Stimulated activated CD4-positive, alpha-beta T cell treated with anti-CD3 and anti-CD28 coated beads, Interleukin-12 subunit alpha, Interleukin-12 subunit beta, amount 100 ng/mL, for 4 hours (primary cell): Measurements from ENCODE around the gene SLC25A33.
"Not testable (repeated sequence)": the region's sequence is repeated elsewhere in the genome, so short reads cannot be mapped to it uniquely, and the experiment has no call there.

Experiments
- DNase-seq: peaks from one replicate; pipeline ENCODE4 v3.0.0-alpha.2; 2020

SLC25A33 gene

GRCh38 chr1:9602794-9603167, 63.5 kb downstream of the SLC25A33 start:
- no peak for DNase-seq

- DNase-seq: no peak
These were observed 64.0 kb downstream of the SLC25A33 start for GRCh38 chr1:9603307-9603706.

- DNase-seq: no peak
These were observed 64.8 kb downstream of the SLC25A33 start for GRCh38 chr1:9603766-9604753.

DNA sequence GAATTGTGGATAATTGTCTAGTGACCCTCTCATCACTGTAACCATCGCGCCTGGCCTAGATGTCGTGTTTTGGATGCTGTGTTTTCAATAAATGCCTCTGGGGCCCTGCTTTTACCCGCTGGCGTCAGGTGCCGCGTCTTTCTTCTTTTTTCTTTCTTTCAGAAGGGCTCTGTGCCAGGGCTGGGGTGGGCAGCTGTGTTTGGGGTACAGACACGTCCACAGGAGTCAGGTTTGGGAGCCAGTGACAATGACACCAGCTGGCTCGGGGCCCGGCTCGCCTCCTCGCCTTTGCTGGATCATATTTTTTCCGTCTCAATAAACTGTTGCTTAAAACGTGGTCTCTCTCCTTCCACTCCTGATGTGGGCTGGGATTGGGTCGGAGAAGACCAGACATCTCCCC, 65.6 kb downstream of the SLC25A33 start:
- DNase-seq: no peak

DNA sequence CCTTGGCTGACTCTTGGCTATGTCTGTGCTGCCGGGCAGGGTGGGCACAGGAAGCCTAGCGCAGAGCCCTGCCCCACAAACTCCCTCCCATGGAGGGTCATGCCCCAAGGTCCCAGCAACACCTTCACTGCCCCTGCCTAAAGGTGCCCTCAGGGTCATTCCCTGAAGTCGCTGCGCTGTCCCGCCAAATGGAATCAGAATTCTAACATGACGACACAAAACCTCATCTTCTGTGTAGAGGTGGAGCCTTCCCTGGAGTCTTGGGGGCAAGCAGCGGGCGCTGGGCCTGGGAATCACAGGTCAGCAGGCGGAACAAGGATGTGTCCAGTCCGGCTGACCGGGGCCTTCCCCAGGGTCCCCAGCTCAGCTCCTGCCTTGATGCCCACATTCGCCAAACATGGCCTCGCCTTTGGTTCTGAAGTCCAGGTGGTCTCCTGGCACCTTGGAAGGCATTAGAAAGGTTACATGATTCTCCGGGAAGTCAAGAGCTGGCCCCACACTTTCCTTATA, 66.7 kb downstream of the SLC25A33 start:
- DNase-seq: no peak

- no peak for DNase-seq
These were observed 67.2 kb downstream of the SLC25A33 start for GRCh38 chr1:9606458-9606857.

DNA sequence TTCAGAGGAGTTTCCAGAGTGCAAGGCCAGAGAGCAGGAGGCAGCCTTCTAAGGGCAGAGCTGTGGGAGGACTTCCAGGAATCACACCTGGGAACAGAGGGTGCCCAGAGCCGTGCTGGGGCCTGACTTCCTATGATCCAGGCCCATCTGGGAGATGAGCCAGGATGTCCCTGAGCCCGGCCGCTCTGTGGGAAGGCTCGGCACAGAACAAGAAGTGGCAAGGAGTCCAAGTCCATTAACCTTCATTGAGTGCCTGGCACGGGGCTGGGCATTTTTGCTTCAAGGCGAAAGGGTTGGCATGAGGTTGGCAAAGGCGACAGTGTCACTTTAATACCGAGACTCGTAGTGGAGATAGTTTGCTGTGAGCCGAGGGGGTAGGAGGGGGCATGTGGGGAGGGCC, 67.7 kb downstream of the SLC25A33 start:
- DNase-seq: no peak

GRCh38 chr1:9607352-9607751, 68.1 kb downstream of the SLC25A33 start:
- no peak for DNase-seq

DNA sequence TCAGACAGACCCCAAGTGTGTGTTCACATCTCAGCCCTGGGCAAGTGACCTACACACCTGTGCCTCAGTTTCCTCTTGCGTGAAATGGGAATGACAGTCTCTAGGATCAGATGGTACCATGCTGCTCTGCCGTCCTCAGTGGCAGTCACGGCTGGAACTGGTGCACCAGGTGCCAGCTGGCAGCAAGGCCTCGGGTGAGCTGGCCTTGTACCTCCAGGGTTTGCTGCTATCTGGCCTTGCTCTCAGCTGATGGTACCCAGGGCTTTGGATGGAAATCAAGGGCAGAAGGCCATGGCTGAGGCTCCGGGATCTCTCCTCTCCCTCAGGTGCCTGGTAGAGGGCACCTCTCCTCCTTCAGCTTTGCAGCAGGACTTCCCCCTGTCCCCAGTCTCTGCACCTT, 70.7 kb downstream of the SLC25A33 start:
- no peak for DNase-seq

- no peak for DNase-seq
These were observed 71.3 kb downstream of the SLC25A33 start for GRCh38 chr1:9610548-9610947.

- no peak for DNase-seq
These were observed 72.5 kb downstream of the SLC25A33 start for GRCh38 chr1:9611716-9612115.

DNA sequence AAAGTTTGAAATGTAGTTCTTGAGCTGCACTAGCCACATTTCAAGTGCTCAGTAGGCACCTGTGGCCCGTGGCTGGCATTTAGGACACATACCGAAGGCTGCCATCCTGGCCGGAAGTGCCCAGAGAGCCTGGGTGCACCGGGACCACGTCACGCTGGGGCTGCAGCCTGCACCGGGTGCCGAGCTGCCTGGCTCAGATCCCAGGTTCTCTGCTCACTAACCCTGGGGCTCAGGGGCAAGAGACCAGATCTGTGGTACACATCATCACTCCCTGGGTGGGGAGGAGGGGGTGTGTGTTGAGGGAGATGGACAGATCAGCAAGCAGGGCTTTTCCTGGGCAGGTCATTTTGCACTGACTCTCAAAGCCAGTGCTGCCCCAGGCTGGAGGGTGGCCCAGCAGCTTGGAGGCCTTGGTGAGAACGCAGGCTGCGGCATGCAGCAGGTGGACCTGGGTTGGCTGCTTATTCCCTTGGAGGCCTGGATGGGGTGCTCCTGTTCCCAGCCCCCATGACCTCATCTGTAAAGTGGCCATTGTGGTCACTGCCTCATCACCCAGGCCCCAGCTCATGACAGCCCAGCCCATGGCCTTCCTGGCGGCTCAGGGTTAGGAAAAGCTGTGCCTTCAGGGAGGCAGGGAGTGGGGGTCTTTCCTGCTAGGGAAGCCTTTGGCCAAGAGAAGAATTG, 73.0 kb downstream of the SLC25A33 start:
- no peak for DNase-seq

DNA sequence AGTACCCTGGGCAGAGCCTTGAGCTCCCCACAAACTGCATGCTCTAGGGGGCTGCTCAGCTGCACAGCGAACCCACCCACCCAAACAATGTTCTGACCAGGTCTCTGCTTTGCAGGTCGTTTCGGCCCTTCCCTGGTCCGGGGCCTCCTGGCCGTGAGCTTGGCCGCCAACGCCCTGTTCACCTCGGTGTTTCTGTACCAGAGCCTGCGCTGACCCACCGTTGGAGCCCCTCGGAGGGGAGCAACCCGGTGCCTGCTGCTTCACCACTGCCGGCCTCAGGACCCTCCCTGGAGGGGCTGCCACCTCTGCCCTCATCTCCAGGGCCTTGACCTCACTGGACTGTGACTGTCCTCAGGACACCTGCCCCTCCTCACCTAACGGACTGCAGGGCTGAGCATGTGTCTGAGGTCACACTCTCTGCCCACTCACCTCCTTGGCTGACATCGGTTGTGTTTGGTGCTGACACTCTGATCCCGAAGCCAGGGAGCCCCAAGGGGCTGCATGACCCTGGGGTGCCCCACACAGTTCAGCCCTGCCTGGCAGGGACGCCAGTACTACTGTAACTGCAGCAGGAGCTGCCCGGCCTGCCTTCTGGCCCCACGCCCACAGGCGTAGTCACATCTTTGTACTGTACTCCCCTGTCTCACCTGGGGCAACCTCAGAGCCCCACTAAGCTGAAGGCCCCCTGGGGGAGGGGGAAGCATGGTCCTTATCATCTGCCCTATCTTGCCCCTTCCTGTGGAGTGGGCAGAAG, 73.8 kb downstream of the SLC25A33 start:
- DNase-seq: no peak

DNA sequence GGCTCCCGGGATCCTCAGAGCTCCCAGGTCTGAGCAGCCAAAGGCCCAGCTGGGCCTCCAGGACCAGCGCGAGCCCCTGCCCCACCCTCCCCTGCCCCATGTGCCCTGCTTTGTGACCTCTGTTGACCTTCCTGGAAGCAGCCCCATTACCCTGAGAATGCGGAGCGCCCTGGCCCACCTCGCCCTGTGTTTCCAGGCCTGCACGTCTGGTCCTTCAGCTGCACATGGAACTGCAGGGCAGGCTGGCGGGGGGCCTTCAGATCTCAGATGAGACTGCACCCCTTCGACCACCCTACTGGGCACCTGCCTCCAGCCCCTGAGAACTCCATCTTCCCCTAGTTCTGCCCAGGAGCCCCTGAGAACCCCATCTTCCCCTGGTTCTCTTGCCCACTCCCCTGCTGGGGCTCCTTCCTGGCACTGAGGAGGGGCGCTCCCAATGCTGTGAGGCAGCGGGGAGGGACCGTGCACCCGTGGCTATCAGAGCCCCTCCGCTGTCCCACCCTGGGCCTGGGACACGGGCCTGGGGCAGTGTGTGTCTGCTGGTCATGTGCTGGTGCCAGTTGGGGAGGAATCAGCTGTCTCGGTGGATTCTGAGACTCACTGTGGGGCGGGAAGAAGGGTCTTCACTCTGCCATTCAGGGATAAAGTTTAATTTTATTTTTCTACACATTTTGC, 74.5 kb downstream of the SLC25A33 start:
- no peak for DNase-seq

GRCh38 chr1:9615316-9616063, 76.2 kb downstream of the SLC25A33 start:
- peak; percentile 52 for DNase-seq

DNA sequence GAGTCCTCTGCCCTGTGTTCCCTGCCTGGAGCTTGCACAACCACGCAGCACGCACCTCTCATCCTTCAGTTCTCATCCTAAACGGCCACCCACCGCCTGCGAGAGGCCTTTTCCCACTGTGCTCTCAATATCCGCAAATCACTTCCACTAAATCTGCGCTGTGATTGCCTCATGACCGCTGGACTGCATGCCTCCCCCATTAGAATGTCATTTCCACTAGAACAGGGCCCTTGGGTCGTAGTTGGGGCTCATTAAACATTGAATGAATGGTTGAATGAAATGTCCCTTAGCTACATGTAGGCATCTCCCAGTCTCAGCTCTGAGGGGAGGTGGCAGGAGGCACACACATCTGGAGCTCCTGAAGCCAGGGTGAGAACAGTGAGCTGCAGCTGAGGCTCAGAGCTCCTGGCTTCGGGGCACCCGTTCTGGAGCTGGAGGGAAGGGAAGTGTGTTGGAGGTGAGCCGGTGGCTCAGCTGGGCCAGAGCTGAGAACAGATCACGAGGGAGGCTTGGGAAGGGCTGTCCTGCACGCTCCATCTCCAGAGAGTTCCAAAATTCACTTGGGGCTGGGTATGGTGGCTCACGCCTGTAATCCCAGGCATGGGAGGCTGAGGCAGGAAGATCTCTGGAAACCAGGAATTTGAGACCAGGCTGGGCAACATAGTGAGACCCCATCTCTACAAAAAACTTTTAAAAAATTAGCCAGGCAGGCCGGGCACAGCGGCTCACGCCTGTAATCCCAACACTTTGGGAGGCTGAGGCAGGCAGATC, 79.8 kb downstream of the SLC25A33 start:
- DNase-seq: no peak

GRCh38 chr1:9621032-9621431, 81.8 kb downstream of the SLC25A33 start:
- DNase-seq: no peak

DNA sequence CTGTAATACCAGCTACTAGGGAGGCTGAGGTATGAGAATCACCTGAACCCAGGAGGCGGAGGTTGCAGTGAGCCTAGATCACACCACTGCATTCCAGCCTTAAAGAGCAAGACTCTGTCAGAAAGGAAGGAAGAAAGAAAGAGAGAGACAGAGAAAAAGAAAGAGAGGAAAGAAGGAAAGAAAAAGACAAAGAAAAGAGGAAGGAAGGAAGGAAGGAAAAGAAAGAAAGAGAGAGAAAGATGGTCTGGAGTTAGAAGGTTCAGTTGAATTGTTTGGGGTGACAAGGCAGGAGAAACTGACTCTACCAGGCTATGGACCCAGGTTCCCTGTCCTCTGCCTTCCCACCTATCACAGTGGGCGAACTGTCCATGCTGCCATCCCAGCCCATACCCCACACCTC, 84.8 kb downstream of the SLC25A33 start:
- DNase-seq: no peak

- DNase-seq: not testable (repeated sequence)
These were observed 85.8 kb downstream of the SLC25A33 start for GRCh38 chr1:9625030-9625429.

GRCh38 chr1:9626201-9626608, 86.9 kb downstream of the SLC25A33 start:
- no peak for DNase-seq
